Vagina (tissue), 2 donors: Measurements from ENCODE around the gene SLC12A8.

Source experiments
- CTCF ChIP-seq, 3 experiments: fragments of 450-650 bp in 2 of 3; fragments of 200-600 bp in 1 of 3; sonication (generic) in 1 of 3; IDR thresholded peaks; one replicate each; pipeline ENCODE4 v1.5.1; 2017 to 2019; ENCODE audit warnings: antibody characterized with exemption in 3 of 3, mild to moderate bottlenecking in 2 of 3, moderate library complexity in 2 of 3
- POLR2A ChIP-seq, 2 donors: fragments of 450-650 bp; IDR thresholded peaks; one replicate each; pipeline ENCODE4 v1.6.1; 2017; ENCODE audit warnings: antibody characterized with exemption in 2 of 2, mild to moderate bottlenecking in 2 of 2, moderate library complexity in 2 of 2

- TF ChIP-seq CTCF (IDR thresholded peaks at IDR 0.05) (no peak), POLR2A (IDR thresholded peaks at IDR 0.05) (no peak)
Measured at GRCh38 chr3:125053304-125053699, 159.2 kb downstream of the SLC12A8 start.
